SK-N-MC (cell line): Measurements from ENCODE around the gene KIF21B.
A peak's percentile ranks its signal among the peaks of the same experiment; 100 is the strongest.

ENCODE experiments used
- DNase-seq: peaks from one replicate; pipeline ENCODE4 v3.0.0-alpha.2; 2011; ENCODE audit warnings: low read depth, low spot score
- H3K27ac ChIP-seq: fragments of 200-600 bp; sonication (generic); 2 replicates; pipeline ENCODE4 v1.5.1; 2016; ENCODE audit warnings: mixed run types
- H3K36me3 ChIP-seq: fragments of 200-600 bp; sonication (generic); 2 replicates; pipeline ENCODE4 v1.6.1; 2017; ENCODE audit warnings: antibody characterized with exemption, low read length, mixed read lengths; ENCODE audit not compliant: insufficient read depth
- H3K4me3 ChIP-seq: fragments of 200-600 bp; sonication (generic); 2 replicates; pipeline ENCODE4 v1.5.1; 2016
- H3K9ac ChIP-seq: fragments of 200-600 bp; sonication (generic); 2 replicates; pipeline ENCODE4 v1.8.0; 2017; ENCODE audit warnings: mixed run types, mixed read lengths; ENCODE audit not compliant: insufficient read length
- H3K9me3 ChIP-seq: fragments of 200-600 bp; sonication (generic); 2 replicates; pipeline ENCODE4 v1.6.1; 2017; ENCODE audit warnings: low read depth, mild to moderate bottlenecking, antibody characterized with exemption, low read length, moderate library complexity, mixed read lengths
- EZH2 ChIP-seq: fragments of 200-600 bp; sonication (generic); IDR thresholded peaks from one replicate; pipeline ENCODE4 v1.6.1; 2017; ENCODE audit warnings: antibody characterized with exemption
- FOXP2 ChIP-seq: optimal IDR thresholded peaks from 2 replicates; pipeline ENCODE3; 2011; ENCODE audit warnings: mild to moderate bottlenecking, moderate library complexity; ENCODE audit not compliant: insufficient read depth; ENCODE audit errors: extremely low read length, control extremely low read depth
- POLR2AphosphoS5 ChIP-seq: IDR thresholded peaks from 2 replicates; pipeline ENCODE4 v1.6.1; 2012; ENCODE audit warnings: mild to moderate bottlenecking, low read depth, low read length, borderline replicate concordance

Gene KIF21B

GRCh38 chr1:201051399-201051798, 27.9 kb upstream of the KIF21B start:
- H3K4me3 ChIP-seq = no peak overlapping the region
- no peaks in the 10 kb centered on the region for H3K9me3 ChIP-seq
- DNase-seq = no peak
- no peak overlapping the region for H3K9ac ChIP-seq
- H3K36me3 ChIP-seq = no peaks in the 10 kb centered on the region
- H3K27ac ChIP-seq = no peak overlapping the region
- no peak for TF ChIP-seq POLR2AphosphoS5
- TF ChIP-seq FOXP2 = no peak
- TF ChIP-seq EZH2 = no peak

GRCh38 chr1:201050515-201051277, 27.2 kb upstream of the KIF21B start:
- H3K4me3 ChIP-seq = no peak overlapping the region
- H3K27ac ChIP-seq = no peak overlapping the region
- no peak overlapping the region for H3K9ac ChIP-seq
- H3K36me3 ChIP-seq = no peaks in the 10 kb centered on the region
- no peaks in the 10 kb centered on the region for H3K9me3 ChIP-seq
- no peak for DNase-seq
- TF ChIP-seq POLR2AphosphoS5 = no peak
- no peak for TF ChIP-seq FOXP2
- TF ChIP-seq EZH2 = no peak

- no peak for DNase-seq
- H3K27ac ChIP-seq = no peak overlapping the region
- no peak overlapping the region for H3K9ac ChIP-seq
- no peak overlapping the region for H3K4me3 ChIP-seq
- TF ChIP-seq EZH2 (no peak), FOXP2 (no peak), POLR2AphosphoS5 (no peak)
- no peaks in the 10 kb centered on the region for H3K36me3 ChIP-seq
- H3K9me3 ChIP-seq = no peaks in the 10 kb centered on the region
Observed at GRCh38 chr1:201049248-201049831, 25.8 kb upstream of the KIF21B start.

- Histone ChIP-seq H3K9me3 (no peaks in the 10 kb centered on the region), H3K9ac (no peak overlapping the region), H3K27ac (no peak overlapping the region), H3K36me3 (no peaks in the 10 kb centered on the region), H3K4me3 (no peak overlapping the region)
- DNase-seq = no peak
- TF ChIP-seq EZH2 = no peak
- no peak for TF ChIP-seq FOXP2
- no peak for TF ChIP-seq POLR2AphosphoS5
Observed at GRCh38 chr1:201048521-201048920, 25.0 kb upstream of the KIF21B start.

- Histone ChIP-seq H3K9me3 (no peaks in the 10 kb centered on the region), H3K27ac (no peak overlapping the region), H3K4me3 (no peak overlapping the region), H3K9ac (no peak overlapping the region), H3K36me3 (no peaks in the 10 kb centered on the region)
- no peak for DNase-seq
- TF ChIP-seq POLR2AphosphoS5 (no peak), FOXP2 (no peak)
Observed at GRCh38 chr1:201044119-201044518, 20.6 kb upstream of the KIF21B start.

DNA sequence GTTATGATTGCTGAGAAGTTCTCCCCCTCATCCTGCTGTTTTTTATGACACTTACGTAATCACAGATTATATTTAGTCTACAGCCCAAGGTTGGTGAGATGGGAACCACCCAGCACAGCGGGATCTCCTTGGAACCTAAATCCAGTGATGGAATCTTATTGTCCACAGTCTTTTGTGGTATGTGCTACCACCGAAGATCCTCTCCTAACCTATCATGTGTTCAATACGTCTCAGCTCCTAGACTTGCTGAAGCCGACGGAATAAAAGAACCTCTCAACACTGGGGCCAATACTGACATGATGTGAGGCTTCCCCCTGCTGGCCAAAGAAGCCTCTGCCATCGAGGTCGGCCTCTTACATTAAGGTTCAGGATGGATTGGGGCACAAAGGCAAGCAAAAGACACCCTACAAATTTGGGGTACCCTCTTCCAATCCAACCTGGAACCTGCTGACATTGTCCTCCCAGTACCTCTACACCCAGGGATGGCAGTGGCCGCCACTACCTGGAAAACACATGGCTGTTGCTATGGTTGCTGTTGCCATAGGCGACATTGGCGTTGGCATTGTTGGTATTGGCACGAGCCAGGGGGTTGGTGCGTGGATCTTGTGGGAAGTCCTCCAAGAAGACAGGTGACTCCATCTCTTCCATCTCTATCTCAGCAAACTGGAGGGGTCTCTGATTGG, 19.4 kb upstream of the KIF21B start:
- Histone ChIP-seq H3K9ac (no peak overlapping the region), H3K9me3 (no peaks in the 10 kb centered on the region), H3K27ac (no peak overlapping the region), H3K4me3 (0 out of 2 replicates have a peak overlapping the region, but pooled peaks have one; percentile 26), H3K36me3 (no peaks in the 10 kb centered on the region)
- peak; percentile 24 for DNase-seq
- TF ChIP-seq POLR2AphosphoS5 = no peak

DNA sequence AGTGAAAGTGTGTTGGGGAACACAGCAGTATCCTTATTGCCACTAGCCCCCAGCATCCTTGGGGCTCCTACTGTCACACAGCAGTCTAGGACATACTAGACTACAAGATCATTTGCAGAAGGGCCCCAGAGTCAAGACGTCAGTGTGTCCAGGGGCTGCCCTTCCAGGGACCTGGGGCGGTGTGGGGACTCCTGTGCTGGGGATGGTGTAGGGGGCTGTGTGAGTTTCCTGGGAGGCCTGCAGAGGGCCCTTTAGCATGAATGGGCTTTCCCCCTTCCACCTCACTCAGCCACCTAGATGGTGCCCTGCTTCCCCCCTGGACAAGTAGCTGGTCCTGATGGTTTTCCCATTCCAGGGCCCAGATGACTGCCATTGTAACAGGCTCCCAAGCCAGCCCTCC, 17.5 kb upstream of the KIF21B start:
- no peak overlapping the region for H3K9ac ChIP-seq
- TF ChIP-seq POLR2AphosphoS5 = no peak
- TF ChIP-seq EZH2 = no peak
- TF ChIP-seq FOXP2 = no peak
- no peak overlapping the region for H3K27ac ChIP-seq
- H3K9me3 ChIP-seq = no peaks in the 10 kb centered on the region
- H3K36me3 ChIP-seq = no peaks in the 10 kb centered on the region
- no peak overlapping the region for H3K4me3 ChIP-seq
- no peak for DNase-seq

GRCh38 chr1:201039876-201040275, 16.4 kb upstream of the KIF21B start:
- no peak overlapping the region for H3K9ac ChIP-seq
- H3K9me3 ChIP-seq = no peaks in the 10 kb centered on the region
- no peak for DNase-seq
- TF ChIP-seq POLR2AphosphoS5 = no peak
- no peak for TF ChIP-seq FOXP2
- no peak for TF ChIP-seq EZH2
- no peaks in the 10 kb centered on the region for H3K36me3 ChIP-seq
- H3K27ac ChIP-seq = no peak overlapping the region
- no peak overlapping the region for H3K4me3 ChIP-seq

DNA sequence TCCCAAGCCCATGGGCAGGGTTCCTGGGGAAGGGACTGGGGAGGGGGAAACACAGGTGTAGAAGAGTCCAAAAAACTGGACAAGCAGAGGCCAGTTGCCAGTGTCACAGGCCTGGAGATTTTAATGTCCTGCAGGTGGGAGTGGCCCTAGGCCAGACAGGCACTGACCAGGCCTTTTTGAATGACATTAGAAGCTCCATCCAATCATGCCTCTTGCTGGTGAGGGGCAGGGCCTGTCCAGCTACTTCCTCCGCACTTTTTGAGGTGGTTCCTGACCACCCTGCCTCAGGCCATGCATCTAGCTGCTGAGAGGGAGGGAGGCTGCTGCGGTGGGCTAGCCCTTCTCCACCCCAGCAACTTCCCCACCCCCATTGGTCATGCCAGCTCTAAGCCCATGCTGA, 15.9 kb upstream of the KIF21B start:
- no peaks in the 10 kb centered on the region for H3K36me3 ChIP-seq
- no peak overlapping the region for H3K4me3 ChIP-seq
- no peak overlapping the region for H3K27ac ChIP-seq
- TF ChIP-seq FOXP2 (no peak), POLR2AphosphoS5 (no peak), EZH2 (no peak)
- no peaks in the 10 kb centered on the region for H3K9me3 ChIP-seq
- no peak for DNase-seq
- no peak overlapping the region for H3K9ac ChIP-seq
